K562 (cell line): ENCODE data around the gene SLC11A1. TPM values are rescaled to one million over a fixed set of nuclear protein-coding genes. Genes with fewer than 3 reads are reported as not detected.
A peak's percentile ranks its signal among the peaks of the same experiment; 100 is the strongest.

Experiments
- ELK1 ChIP-seq: sonication (generic); formaldehyde crosslinking; IDR thresholded peaks from 2 replicates; pipeline ENCODE4 v1.8.1; 2022; ENCODE audit warnings: missing genetic modification reagents
- GTF2E2 ChIP-seq: fragments of 200-800 bp; sonication (Bioruptor generic); IDR thresholded peaks from 2 replicates; pipeline ENCODE4 v1.6.1; 2016; ENCODE audit warnings: missing genetic modification characterization, missing compliant biosample characterization
- HSF4 ChIP-seq: fragments of 250-450 bp; sonication (Bioruptor Pico); IDR thresholded peaks from 2 replicates; pipeline ENCODE4 v2.1.2; 2022; ENCODE audit warnings: mild to moderate bottlenecking, moderate library complexity, borderline replicate concordance
- LCOR ChIP-seq: sonication (generic); formaldehyde crosslinking; IDR thresholded peaks from 2 replicates; pipeline ENCODE4 v1.8.0; 2022; ENCODE audit warnings: mild to moderate bottlenecking, missing genetic modification reagents
- MAFK ChIP-seq: IDR thresholded peaks from 2 replicates; pipeline ENCODE4 v1.6.1; 2011; ENCODE audit warnings: low read length, improper control_type of control experiment
- NFIC ChIP-seq: fragments of 450-650 bp; IDR thresholded peaks from 2 replicates; pipeline ENCODE4 v1.6.1; 2017; ENCODE audit warnings: mild to moderate bottlenecking, inconsistent platforms
- NUFIP1 ChIP-seq: fragments of 450-650 bp; IDR thresholded peaks from 2 replicates; pipeline ENCODE4 v1.6.1; 2018; ENCODE audit not compliant: partially characterized antibody
- POLR2A ChIP-seq: fragments of 450-650 bp; conservative IDR thresholded peaks from 2 replicates; pipeline ENCODE4 v1.6.1; 2016
- POLR2B ChIP-seq: fragments of 450-650 bp; IDR thresholded peaks from 2 replicates; pipeline ENCODE4 v1.6.1; 2018; ENCODE audit warnings: low read depth; ENCODE audit not compliant: partially characterized antibody
- SFPQ ChIP-seq: fragments of 200-400 bp; formaldehyde crosslinking; IDR thresholded peaks from 2 replicates; pipeline ENCODE4 v1.6.1; 2017; ENCODE audit warnings: mild to moderate bottlenecking, low read depth, low read length, moderate library complexity
- SMARCB1 ChIP-seq: IDR thresholded peaks from 2 replicates; pipeline ENCODE4 v1.6.1; 2011; ENCODE audit warnings: improper control_type of control experiment, low read depth; ENCODE audit not compliant: insufficient read length
- SMARCE1 ChIP-seq: fragments of 450-650 bp; IDR thresholded peaks from 2 replicates; pipeline ENCODE4 v1.7.1; 2016; ENCODE audit warnings: mild to moderate bottlenecking
- TEAD2 ChIP-seq: fragments of 450-650 bp; IDR thresholded peaks from 2 replicates; pipeline ENCODE4 v1.6.1; 2016; ENCODE audit warnings: missing genetic modification characterization, control low read depth, missing compliant biosample characterization
- ZBTB1 ChIP-seq: sonication (generic); formaldehyde crosslinking; IDR thresholded peaks from 2 replicates; pipeline ENCODE4 v1.8.1; 2023; ENCODE audit warnings: missing genetic modification reagents, low read depth, mild to moderate bottlenecking, borderline replicate concordance
- ZBTB5 ChIP-seq: fragments of 450-650 bp; IDR thresholded peaks from 2 replicates; pipeline ENCODE4 v1.6.1; 2017; ENCODE audit warnings: antibody characterized with exemption
- ZNF431 ChIP-seq: sonication (generic); formaldehyde crosslinking; IDR thresholded peaks from 2 replicates; pipeline ENCODE4 v1.8.0; 2022; ENCODE audit warnings: mild to moderate bottlenecking, missing genetic modification reagents
- polyA plus RNA-seq, 8 experiments: library from polyadenylated mRNA; depleted of rRNA in 4 of 8; stranded (reverse) in 5 of 8; unstranded in 3 of 8; fragments of >200 nt; fragmentation: Nextera tagmentation in 2 of 8; fragmentation: Illumina TruSeq in 1 of 8; extraction: Ambion mirVana in 2 of 8; extraction: Trizol in 1 of 8; gene quantifications; 2 replicates each; pipeline versions ENCODE4 v1.2.1 to v1.2.3, GENCODE V29; 2011 to 2014; ENCODE audit warnings: inconsistent platforms in 1 of 8, missing spikeins in 1 of 8
- total RNA-seq, 7 experiments: library from RNA; depleted of rRNA in 6 of 7; stranded (reverse); fragments of >200 nt in 6 of 7; fragmentation: Illumina TruSeq in 2 of 7; extraction: Trizol in 2 of 7; gene quantifications; 2 replicates each; pipeline versions ENCODE4 v1.2.1 to v1.2.3, GENCODE V29; 2011 to 2021; ENCODE audit warnings: low replicate concordance in 1 of 7
- TF ChIP-seq, protein P1 (sequence below): fragments of 250-450 bp; sonication (Bioruptor Pico); IDR thresholded peaks from 2 replicates; pipeline ENCODE4 v1.8.0; 2021; ENCODE audit warnings: mild to moderate bottlenecking, moderate library complexity
- TF ChIP-seq, protein P2 (sequence below): fragments of 250-450 bp; sonication (Bioruptor Pico); IDR thresholded peaks from 2 replicates; pipeline ENCODE4 v1.4.0; 2020; ENCODE audit warnings: mild to moderate bottlenecking, moderate library complexity

SLC11A1 gene
- total and polyA plus RNA-seq, 9 of the 15 experiments (the other 6 are each of a cell fraction or from before 2014, with no cell fraction given): 0.35 to 1.6 (median 0.65) TPM

- TF ChIP-seq, protein P1, sequence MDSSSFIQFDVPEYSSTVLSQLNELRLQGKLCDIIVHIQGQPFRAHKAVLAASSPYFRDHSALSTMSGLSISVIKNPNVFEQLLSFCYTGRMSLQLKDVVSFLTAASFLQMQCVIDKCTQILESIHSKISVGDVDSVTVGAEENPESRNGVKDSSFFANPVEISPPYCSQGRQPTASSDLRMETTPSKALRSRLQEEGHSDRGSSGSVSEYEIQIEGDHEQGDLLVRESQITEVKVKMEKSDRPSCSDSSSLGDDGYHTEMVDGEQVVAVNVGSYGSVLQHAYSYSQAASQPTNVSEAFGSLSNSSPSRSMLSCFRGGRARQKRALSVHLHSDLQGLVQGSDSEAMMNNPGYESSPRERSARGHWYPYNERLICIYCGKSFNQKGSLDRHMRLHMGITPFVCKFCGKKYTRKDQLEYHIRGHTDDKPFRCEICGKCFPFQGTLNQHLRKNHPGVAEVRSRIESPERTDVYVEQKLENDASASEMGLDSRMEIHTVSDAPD (CRISPR knock-in tag): no peak
- no peak for TF ChIP-seq SFPQ
- peak; percentile 45 for TF ChIP-seq POLR2B
- TF ChIP-seq TEAD2 (tag): no peak
- peak; percentile 71; the same call in 1 of the 2 replicates for TF ChIP-seq GTF2E2
- peak; percentile 91 for TF ChIP-seq LCOR (CRISPR knock-in tag)
- peak; percentile 99 for TF ChIP-seq ZBTB5
- peak; percentile 82 for TF ChIP-seq POLR2A
- no peak for TF ChIP-seq SMARCB1
- TF ChIP-seq SMARCE1: peak; percentile 52; the same call in 1 of the 2 replicates
- TF ChIP-seq ELK1 (CRISPR knock-in tag): no peak
- TF ChIP-seq NUFIP1: no peak
- TF ChIP-seq ZBTB1 (CRISPR knock-in tag): no peak
- 0 out of 2 replicates have a peak, but pooled peaks have one; percentile 15 for TF ChIP-seq ZNF431 (CRISPR knock-in tag)
- TF ChIP-seq, protein P2, sequence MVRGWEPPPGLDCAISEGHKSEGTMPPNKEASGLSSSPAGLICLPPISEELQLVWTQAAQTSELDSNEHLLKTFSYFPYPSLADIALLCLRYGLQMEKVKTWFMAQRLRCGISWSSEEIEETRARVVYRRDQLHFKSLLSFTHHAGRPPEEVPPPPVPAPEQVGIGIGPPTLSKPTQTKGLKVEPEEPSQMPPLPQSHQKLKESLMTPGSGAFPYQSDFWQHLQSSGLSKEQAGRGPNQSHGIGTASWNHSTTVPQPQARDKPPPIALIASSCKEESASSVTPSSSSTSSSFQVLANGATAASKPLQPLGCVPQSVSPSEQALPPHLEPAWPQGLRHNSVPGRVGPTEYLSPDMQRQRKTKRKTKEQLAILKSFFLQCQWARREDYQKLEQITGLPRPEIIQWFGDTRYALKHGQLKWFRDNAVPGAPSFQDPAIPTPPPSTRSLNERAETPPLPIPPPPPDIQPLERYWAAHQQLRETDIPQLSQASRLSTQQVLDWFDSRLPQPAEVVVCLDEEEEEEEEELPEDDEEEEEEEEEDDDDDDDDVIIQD (CRISPR knock-in tag): no peak
- peak; percentile 33 for TF ChIP-seq NFIC
- TF ChIP-seq MAFK: no peak
- TF ChIP-seq HSF4: no peak
Measured at GRCh38 chr2:218397820-218398436, 15.9 kb downstream of the SLC11A1 start (continued).
